HG03064 (cell line): ENCODE measurements around the gene SDF2L1.

Experiments
- ATAC-seq: cut with Tn5 transposase; IDR thresholded peaks from one replicate; pipeline ENCODE4 v1.9.1; 2021; ENCODE audit warnings: low read depth; ENCODE audit not compliant: unreplicated experiment

The SDF2L1 gene

DNA sequence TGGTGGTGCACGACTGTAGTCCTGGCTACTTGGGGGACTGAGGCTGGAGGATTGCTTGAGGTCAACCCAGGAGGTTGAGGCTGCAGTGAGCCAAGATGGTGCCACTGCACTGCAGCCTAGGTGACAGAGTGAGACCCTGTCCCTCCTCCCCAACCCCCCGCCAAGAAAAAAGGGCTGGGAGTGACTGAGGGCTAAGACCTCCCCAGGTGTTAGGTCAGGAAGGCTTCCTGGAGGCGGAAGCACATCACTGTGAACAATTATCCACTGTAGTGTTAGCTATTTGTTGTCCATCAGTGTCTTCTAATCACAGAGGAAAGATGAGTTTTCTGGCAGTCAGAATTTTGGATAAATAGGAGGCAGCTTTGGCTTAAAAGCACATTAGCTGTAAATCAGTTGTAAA, 21.1 kb upstream of the SDF2L1 start:
- ATAC-seq, result no peak

DNA sequence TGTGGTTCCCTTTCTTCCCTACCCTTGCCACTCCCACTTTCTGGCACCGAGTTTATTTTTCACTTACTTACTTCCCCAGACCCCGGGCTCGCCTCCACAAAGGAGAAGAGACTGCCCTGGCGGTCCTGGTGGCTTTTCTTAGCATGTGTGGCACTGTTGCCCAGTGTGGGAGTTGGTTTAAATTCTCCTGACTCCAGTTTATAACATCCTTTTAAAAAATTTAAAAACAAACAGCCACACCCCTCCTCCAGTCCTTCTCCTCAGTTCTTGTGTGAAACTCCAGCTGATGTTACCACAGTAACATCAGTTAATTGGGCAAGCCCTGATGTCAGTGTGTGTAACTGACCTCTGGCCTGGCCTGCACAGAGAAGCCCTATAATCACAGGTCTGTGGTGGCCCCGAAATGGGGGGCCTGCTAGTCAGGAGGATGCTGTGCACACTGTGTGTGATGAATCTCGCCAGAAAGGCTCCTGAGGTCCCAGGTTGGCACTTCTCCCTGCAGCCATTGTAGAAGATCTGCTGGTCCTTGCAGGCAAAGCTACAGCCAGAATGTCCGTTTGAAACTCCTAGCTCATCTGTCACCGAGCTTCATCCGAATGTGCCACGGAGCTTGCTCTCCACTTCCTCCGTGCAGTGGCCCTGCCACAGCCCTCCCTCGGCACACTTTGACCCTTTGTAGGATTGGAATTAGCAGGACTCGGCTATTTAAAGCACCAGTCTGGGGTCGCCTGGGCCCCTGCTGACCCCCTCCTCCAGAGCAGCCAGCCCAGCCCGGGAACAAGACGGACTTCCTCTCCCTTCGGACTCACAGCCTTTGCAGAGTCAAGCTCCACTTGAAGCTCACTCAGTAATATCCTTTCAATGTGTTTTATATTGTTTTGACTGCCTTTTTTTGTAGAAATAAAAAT, 19.8 kb upstream of the SDF2L1 start:
- ATAC-seq, result no peak

DNA sequence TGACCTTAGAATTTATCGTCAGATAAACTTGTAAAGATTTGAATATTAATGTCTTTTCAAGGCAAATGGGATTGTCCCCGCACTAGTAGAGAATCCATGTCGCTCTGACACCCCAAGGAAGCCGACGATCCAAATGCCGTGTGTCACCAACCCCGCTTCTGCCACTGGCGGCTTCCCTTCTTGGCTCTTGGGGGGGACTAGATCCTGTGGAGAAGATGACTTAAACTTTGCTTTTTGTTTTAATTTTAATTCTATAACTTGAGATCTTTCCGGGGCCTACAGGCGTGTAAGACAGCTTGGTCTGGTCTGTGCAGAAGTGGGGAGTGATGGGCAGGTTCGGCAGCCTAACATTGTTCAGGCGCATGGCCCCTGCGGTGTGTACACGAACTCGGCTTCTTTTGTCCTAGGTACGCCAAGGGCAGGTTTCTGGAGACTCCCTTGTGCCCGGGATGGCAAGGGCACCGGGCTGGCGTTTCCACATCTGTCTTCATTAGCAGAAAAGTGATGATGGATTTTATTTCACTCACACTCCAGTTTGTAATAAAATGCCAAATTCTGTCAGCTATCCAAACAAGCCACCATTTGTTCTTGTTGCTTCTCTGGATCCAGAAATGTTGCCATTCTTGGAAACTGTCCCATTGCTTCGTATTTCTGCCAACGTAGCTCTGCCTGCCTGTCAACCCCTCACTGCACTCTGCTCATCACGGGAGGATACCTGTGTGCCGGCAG, 19.0 kb upstream of the SDF2L1 start:
- ATAC-seq, result no peak

DNA sequence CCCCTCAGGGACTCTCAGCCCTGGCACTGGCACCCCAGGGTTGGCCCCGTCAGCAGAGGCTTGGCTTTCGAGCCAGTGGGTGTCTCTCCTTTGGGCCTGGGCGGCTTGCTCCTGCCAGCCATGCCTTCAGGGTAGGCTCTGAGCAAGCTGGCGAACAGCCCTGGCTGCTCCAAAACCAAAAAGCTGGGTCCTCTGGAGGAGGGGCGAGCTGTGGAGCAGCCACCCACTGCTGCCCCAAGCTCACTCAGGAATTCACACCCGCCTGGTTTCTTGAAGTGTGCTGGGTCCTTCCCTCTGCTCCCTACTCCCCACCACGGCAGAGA, 18.5 kb upstream of the SDF2L1 start:
- no peak for ATAC-seq

DNA sequence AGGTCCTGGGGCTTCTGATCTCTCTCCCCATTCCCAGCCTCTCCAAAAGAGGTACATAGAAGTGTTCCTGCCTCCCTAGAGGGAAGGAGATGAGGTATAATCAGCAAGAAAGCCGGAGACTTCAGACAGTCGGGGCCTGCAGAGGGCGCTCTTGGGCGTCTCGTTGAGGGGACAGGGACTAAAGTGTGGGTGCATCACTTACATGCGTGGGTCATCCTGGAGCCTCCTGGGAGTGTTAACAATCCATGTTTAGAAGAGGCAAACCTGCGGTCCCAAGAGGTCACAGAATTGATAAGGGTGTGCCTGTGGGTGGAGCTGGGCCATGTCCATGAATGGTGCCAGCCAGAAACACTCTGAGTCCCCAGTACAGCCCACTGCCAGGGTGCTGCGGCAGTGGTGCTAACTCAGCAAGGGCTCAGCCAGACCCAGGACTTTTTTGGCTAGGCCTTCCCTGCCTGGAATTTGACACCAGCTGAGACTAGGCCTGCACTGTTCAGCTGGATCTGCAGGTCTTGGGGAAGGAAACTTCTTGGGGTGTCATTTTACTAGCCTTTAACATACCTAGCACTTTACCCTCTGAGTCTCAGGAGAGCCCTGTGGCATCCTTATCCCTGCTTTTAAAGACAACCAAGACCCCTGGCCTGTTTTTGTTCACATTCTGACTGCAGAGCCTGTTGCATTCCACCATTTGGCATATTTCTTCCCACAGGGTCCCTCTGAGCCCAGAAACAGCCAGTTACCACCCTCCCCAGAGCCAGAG, 17.8 kb upstream of the SDF2L1 start:
- no peak for ATAC-seq

DNA sequence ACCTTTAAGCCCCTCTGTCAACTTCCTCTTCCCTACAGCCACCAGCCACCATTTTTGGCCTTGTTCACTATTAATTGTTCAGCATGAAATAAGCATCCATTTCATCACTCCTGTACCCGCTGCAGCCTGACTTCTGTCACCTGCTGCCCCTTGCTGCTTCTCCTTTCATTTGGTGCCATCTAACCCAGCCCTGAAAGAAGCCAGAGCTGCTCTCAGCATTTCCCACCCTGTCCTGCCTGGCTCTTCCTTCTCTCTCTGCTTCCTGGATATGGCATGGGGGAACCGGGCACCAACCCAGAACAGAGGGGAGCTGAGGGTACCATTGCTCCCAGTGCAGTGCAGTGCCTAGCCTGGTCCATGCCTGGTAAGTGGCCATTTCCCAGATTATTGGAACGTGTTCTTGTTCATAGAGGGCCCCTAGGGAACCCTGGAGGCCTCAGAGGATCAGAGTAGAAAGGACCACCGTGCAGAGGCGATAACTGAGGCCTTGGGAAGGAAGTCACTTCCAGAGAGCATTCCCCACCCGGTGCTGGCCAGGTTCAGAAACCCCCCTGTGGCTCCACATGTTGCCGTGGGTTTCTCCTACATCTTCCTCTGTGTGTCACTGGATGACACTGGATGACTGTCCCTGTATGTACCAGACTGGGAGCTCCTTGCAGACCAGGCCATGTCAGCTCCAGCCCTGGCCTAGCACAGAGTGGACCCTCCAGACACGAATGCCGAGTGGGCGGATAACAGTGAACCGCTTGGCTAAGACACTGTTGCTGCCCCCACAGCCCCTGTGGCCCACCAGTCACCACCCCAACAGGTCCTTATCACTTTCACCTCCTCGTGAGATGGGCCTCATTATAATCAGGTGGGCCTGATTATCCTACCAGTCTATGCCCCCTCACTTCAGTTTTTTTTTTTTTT, 17.0 kb upstream of the SDF2L1 start:
- ATAC-seq, result no peak

DNA sequence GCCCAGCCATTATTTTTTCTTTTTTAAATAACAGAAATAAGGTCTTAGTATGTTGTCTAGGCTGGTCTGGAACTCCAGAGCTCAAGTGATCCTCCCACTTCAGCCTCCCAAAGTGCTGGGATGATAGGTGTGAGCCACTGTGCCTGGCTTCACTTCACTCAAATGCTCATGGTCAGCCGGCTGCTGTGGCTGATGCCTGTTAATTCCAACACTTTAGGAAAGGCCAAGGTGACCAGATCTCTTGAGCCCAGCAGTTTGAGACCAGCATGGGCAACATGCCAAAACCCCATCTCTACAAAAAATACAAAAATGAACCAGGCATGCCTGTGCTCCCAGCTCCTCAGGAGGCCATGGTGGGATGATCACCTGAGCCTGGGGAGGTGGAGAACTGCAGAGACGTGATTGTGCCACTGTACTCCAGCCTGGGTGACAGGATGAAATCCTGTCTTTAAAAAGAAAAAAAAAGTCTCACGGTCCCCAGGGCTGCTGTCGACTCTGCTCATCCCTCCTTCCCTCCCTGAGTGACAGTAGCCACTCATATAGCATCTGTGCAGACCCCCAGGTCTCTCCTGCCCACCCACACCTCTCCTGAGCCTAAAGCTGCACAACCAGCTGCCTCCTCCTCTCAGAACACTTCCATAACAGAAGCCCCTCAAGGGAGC, 15.9 kb upstream of the SDF2L1 start:
- ATAC-seq, result no peak

DNA sequence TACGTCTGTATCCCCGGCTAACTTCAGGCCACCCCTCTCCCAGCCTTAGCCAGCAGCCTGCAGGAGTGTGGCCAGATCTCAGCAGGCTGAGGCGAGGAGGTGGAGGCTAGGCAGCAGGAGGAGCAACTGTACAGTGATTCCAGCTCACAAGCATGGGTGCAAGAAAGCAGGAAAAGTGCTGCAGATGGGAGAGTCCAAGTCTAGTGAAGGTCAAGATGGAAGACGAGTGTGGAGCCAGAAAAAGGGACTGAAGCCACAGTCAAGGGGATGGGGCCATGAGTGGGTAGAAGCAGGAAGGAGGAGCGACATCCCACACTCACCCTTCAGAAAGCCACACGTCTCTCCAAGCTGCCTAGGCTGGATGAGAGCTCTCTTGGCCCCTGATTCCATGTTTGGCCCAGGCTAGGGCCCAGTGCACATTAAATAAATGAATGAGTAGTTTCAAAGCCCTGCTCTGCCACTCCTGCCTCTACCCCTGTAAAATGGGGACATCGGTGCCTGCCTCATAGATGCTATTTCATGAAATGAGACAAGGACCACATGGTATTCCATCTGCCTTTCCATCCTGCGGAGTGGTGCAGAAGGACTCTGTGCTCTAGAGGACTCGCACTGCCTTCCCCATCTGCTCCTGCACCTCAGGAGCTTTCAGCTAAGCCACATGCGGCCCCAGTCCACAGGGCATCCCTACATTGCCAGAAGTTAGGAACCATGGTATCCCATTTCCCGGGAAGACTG, 15.2 kb upstream of the SDF2L1 start:
- ATAC-seq, result no peak

DNA sequence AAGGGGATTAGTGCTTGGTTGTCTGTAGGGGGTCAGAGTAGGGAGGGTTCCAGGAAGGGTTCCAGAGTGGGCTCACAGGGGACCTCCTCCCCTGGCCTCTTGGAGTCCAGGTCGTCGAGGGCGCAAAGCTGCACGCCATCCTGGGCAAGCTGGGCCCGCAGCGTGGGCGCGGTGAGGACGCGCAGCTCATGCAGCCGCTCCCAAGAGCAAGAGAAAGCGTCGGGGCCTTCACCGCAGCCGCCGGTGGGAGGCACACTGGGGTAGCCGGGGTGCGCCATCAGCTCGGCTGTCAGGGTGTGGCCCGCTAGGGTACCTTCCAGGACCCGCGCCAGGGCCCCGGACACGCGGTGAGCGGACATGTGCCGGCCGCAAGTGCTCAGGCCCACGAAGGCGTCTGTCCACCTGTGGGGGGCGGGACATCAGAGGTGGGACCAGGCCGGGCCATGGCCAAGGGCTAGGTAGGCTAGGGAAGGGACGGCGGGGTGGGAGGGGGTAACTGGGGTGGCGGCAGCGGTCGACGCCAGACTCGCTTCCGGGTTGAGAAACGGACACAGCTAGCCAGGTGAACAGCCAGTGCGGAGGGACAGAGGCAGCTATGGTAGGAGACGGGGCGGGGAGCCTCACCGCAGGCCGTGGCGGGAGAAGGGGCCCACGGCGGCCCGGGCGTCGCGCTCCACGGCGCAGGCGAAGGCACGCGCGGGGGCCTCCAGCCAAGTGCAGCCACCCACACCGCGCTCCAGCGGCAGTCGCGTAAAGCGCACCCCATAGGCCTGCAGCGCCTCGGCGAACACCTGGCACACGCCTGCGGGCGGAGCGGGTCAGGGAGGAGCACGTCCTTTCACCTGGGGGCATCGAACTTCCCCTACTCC, 13.5 kb upstream of the SDF2L1 start:
- no peak for ATAC-seq

DNA sequence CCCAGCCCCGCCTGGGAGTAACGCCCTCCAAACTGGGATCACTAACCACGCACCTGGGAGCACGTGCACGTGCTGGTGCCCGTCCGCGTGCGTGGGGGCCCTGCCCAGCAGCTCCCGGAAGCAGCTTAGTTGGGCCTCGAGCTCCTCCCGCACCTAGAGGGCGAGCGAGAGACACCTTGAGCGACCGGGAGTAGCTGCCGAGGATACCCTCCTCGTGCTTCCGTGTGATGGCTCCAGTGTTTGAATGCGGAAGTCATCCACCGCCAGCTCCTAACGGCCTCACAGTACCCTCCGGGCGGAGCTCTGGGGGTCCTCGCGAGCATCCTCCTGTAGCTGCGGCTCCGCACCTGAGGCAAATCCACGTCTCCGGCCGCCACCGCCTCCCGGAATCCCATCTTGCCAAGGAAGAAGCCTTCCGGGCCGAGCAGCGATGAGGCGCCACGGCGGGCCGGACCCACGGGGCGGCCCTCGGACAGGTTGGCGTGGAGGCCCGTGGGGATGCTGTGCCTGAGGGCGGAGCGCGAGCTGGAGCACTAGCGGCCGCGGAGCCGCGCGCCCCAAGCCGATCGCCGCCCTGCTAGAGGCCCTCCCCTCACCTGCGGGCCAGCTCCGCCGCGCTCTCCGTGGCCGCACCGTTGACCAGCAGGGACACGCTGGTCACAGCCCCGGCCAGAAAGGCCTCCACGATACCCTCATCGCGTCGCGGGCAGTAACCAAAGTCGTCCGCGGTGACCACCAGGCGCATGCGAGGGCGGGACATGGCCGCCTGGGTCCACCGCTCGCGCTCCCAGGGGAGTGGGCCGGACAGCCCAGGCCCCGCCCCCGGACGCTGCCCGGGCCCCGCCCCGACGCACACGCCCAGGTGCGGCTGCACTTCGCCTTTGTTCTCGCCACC, 12.6 kb upstream of the SDF2L1 start, which contains the start of gene YDJC:
Gene YDJC (minus strand): TSS at position 768 of the 895 bp plus-strand sequence. CDS start 8 bp downstream, at position 760.
- ATAC-seq, result peak; percentile 60

DNA sequence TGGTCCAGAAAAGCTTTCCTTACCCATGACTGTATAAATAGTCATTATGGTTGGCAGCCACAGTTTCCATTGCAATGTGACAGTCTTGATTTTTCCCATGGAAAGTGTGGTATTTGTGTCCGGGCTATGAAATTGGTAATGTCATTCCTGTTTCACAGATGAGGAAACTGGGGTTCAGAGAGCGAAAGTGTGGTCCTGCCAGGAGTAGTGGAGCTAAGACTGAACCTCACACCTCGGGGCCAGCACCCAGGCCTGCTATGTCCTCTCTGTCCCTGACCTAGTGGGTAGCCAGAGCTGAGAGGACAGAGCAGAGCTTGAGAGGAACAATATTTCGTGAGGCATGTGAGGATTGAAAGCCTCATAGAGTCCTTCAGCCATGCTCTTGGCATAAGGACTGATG, 11.1 kb upstream of the SDF2L1 start:
- ATAC-seq, result no peak

DNA sequence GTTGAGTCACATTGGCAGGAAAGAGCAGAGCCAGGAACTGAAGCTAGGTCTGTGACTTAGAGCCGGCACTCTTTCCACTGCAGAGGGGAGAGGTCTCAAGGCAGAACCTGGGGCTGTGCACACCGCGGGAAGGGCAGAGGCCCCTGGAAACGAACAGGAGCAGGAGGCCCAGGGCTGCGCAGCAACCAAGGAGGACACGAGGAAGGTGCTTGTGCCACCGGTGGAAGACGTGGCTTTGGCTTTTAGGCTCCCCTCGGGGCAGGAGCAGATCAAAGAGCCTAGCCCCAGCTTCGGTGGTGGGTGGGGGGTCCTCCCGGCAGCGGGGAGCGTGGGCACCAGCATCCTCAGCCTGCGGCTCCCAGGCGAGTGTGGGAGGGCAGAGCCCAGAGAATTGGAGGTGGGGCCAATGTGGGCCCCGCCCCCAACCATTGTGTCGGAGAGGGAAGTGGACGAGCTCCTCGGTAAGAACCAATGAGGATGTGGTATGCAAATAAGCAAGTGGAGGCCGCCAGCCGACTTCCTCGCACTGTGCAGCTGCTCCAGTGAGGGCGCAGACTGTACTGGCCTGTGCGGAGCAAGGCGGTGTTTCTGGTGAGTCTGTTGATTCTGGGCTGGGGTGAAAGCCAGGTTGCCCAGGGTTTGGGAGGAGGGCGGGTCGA, 9.7 kb upstream of the SDF2L1 start, which contains the start of gene CCDC116:
Gene CCDC116 (plus strand): TSS at position 524 of the 659 bp plus-strand sequence. CDS start 422 bp downstream, outside the sequence.
- ATAC-seq, result no peak

DNA sequence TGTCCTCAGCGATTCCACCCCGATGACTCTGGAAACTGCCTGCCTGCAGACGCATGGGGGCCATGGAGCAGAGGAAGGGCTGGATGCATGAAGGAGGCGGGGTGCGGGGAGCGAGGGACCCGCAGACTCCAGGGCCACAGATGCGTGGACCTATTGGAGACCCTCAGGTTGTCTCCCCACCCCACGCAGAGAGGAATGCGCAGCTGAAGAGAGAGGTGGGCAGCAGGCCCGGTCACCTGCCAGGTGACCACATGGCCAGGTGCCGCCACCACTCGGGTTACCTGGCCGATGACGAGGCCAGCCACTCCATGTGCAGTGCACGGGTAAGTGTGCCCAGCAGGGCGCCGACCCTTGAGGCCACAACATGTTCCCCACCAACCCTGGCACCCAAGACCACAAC, 9.2 kb upstream of the SDF2L1 start:
- no peak for ATAC-seq

DNA sequence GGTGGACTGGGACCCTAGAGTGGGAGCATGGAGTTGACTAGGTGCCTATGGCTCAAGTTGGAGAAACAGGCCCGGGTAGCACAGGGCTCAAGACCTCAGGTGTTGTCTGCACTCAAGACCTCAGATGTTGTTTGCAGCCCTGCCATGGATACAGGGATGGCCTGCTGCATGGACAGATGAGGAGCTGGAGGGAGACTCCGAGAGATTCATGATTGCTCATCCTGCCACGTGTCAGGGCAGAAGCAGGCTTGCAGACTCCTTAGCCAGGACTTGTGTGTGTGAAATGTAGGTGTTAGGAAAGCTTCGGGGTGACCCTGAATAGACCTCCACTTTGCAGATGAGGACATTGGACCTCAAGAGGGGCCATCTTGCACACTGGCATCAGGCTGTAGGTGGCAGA, 8.6 kb upstream of the SDF2L1 start:
- ATAC-seq, result no peak

DNA sequence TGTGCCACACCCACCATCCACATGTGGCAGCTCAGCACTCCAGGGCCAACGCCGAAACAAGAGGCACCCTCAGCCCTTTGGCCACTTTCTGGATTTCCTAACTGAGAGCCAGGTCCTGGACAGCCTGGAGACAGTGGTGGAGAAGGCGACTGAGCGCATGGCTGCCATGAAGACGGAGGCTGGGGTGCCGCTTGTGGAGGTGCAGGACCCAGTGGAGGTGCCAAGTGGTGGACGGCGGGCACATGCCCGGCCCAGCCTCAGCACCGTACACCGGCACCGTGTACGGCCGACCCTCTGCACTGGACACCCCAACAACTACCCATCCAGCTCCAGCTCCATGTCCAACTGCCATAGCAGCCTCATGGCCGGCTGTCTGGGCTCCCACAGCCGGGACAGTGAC, 8.0 kb upstream of the SDF2L1 start:
- no peak for ATAC-seq

DNA sequence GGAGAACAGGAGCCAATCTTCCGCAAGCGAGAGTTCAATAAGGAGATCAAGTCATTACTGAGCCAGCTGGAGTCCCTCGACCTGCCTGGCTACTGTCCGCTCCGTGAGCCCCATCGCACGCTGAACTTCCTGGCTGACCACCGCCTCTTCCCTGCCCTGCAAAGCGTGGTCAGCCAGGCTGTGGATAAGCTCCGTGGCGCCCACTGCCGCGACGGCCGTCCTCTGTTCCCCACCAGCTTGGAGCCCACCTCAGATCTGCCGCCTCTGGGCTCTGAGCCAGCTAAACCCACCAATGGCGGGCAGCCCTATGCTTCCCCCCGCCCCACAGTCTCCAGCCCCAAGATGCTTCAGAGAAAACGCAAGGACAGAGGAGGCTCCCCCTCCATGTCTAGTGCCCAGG, 7.3 kb upstream of the SDF2L1 start:
- ATAC-seq, result no peak
